HL-60/S4 (cell line): ENCODE results near the gene CUL1.

Experiments used
- in situ Hi-C: fragments of 300-500 bp; cut with MboI; formaldehyde crosslinking; loops from 2 replicates; pipeline ENCODE4 v1.14.3; 2022; ENCODE audit warnings: low sequenced_read_pairs

CUL1 gene

GRCh38 chr7:148849393-148850098 lies 150.8 kb downstream of the CUL1 start:
- in situ Hi-C loops = no loop called here

- in situ Hi-C loops = no loop called here
These were observed 151.9 kb downstream of the CUL1 start for GRCh38 chr7:148850564-148850963.
